G401.6 (cell line): ENCODE results near the gene ELOVL4.

Source experiments
- FAIRE-seq: peaks from 2 replicates; lab custom pipeline; 2012; peaks lifted over from hg19 to GRCh38; lab: Jason Lieb, UNC

The ELOVL4 gene

DNA sequence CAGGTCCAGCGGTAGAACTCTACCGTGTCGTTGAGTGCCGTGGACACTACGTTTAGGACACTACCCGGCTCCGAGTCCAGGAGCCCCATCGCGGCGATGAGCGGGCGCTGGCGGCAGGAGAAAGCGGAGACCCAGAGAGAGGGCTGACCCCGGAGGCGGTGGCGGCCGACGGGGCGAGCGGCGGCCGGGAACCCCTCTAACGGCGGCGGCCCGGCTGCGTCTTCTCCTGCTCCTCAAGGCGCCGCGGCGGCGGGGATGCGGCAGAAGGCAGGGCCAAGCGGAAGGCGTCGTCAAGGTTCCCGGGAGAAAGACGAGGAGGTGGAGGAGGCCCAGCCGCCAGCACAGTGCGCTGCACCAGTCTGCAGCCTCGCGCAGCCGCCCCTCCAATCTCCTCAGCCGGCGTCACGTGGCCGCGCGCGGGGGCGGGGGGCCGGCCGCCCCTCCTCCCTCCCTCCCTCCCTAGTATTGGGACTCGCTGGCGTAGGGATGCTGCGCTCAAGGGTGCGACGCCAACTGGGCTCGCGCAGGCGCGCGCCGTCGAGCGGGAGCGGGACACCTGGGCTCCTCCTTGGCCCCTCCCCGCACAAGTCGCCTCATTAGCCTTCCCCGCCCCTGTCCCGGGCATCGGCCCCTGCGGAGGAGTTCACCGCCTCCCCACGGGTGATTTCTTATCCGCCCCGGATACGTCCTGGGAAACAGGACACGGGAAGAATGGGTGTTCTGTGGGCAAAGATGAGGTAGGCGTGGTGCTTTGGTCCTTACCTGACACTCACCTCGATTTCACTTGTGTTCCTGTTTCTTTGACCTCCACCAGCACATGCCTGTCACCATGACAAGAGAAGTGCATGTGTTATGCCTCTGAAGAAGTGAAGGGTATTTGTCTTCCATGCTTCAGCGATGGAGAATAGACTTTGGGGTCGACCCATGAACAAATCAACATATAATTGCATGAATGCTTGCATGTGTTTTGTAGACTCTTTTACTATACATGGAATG, at the start of gene ELOVL4:
ELOVL4 (minus strand) TSS at position 363 of the 996 bp plus-strand sequence; CDS start at position 89, 274 bp downstream.
- FAIRE-seq: no peak

DNA sequence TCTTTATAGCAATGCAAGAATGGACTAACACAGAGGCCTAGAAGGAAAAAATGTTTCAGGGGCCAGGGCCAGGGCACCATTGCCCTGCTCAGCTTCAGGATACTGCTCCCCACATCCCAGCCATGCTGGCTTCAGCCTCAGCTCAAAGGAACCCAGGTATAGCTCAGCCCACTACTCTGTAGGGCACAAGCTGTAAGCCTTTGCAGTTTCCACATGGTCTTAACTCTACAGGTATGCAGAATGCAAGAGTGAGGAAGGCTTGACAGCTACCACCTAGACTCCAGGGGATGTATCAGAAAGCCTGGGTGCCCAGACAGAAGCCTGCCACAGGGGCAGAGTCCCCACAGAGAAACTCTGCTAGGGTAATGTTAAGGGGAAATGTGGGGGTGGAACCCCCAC, 46.6 kb upstream of the ELOVL4 start:
- FAIRE-seq: no peak

GRCh38 chr6:79993012-79993910, 45.9 kb upstream of the ELOVL4 start:
- FAIRE-seq: no peak

- FAIRE-seq: no peak
These were observed 42.3 kb upstream of the ELOVL4 start for GRCh38 chr6:79989641-79990040.

GRCh38 chr6:79985128-79985527, 37.8 kb upstream of the ELOVL4 start:
- FAIRE-seq: no peak

- no peak for FAIRE-seq
These were observed 36.9 kb upstream of the ELOVL4 start for GRCh38 chr6:79984261-79984660.

DNA sequence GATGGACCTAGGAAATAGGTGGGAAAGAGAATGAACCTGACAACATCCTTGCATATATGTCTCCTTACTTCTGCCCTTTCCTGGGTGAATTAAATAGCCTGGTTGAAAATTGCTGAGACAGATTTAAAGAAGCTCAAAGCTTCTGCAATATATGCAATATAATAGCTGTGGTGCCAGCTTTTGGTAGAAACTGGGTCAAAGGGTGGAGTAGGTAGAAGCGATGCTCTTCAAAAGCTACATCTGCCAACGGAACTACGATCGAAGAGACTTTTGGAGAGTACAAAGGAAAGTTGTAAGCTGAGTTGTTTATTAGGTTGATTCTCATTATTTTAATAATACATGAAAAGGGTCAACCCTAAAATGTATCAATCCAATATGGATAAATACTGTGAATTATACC, 34.3 kb upstream of the ELOVL4 start:
- no peak for FAIRE-seq

DNA sequence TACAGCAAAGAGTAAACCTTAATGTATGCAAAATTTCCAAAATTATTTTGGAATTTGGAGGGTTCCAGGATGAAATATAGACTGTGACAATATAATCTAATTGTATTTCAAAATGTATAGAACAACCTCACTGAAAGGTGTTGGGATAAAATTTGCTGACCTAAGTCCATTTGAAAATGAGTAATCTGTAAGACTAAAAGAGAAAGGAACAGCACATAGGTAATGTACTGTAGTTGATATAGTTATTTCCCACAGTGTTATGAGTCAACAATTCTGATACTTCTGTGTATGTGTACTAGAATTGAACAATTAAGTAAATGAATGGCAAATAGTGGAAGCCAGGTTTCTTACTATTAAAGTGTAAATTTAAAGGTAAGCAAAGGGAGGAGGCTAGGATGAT, 23.8 kb upstream of the ELOVL4 start:
- FAIRE-seq: no peak

DNA sequence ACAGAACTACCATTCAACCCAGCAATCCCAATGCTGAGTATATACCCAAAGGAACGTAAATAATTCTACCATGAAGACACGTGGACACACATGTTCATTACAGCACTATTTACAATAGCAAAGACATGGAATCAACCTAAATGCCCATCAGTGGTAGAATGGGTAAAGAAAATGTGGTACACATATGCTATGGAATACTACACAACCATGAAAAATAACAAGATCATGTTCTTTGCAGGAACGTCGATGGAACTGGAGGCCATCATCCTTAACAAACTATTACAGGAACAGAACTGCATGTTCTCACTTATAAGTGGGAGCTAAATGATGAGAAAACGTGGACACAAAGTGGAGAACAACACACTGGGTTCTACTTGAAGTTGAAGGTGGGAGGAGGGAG, 22.4 kb upstream of the ELOVL4 start:
- no peak for FAIRE-seq

GRCh38 chr6:79967178-79967577, 19.8 kb upstream of the ELOVL4 start:
- FAIRE-seq: no peak

DNA sequence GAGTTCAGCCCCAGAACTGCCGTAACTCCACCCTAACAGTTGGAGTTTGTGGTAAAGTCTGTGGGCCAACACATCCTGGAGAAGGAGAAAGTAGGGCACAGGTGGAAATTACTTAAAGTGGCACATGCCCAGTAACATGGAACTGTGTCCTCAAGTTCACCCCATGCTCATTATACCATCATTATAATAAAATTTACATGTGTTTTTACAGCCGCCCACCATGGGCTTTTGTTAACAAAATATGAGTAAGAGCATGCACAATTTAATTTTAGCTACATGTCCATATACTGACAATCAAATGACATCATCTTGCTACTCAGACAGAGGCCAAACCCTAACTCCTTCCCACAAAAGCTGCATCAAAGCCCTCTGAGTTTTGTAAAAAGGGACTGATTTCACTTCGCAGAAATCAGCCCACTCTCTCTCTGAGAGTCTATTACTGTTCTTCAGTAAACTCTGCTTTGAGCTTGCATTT, 17.3 kb upstream of the ELOVL4 start:
- FAIRE-seq: no peak

DNA sequence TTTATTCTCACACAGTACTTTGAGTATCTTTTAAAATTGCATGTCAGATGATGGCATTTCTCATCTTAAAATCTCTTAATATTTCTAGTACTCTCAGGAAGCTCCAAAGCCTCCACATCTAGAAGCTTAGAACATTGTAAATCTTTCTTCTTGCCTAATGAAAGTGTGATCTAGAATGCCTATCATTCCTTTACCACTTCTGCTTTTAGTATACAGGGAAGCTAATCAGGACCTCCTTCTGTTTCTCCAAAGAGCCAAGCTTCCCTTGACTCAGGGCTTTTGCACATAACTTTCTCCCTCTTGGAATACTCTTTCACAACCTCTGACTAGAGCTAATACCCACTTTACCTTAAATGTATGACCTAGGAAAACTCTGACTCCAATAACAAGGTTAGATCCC, 7.5 kb upstream of the ELOVL4 start:
- FAIRE-seq: no peak

- FAIRE-seq: peak; percentile 90
These were observed 1.9 kb upstream of the ELOVL4 start for GRCh38 chr6:79949233-79949632.

DNA sequence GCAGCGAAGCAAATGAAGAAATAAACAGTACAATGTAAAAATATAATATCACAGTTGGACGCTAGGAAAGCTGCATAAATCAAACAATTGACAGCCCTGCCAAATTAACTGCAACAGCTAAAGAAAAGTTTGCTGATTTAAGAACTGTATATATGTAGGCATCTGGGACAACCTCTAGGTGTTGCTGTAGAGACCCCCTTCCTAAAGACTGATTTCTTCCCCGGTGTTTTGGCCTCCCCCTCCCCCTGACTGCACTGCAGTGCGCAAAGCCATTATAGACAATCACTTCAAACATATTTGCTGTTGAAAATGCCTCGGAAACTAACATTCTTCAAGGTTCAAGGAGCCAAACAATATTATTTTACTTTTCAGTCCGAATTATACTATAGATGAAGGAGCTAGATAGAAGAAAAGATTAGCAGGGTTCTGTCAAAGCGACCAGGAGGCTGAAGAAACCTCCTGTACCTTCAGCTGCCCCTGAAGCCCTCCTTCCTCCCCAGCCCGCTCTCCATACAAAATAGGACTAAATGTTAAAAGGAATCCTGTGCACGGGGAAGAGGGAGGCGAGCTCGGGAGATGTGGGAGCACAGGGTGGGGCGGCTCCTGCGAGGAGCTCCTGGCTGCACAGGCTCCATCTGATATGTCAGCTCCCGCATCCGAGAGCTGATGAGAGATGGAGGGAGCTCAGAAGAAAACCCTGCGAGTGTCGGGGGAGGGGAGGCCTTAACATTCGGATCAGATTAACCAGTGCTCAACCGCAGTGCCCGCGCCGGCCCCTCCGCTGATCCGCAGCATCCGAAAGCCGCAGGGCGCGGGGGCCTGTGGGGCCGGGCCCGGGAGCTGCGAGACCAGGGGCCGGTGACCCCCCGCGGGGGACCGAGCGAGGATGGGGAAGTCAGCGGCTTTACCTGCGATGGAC, 822 bp downstream of the ELOVL4 start:
- FAIRE-seq: peak; percentile 65

DNA sequence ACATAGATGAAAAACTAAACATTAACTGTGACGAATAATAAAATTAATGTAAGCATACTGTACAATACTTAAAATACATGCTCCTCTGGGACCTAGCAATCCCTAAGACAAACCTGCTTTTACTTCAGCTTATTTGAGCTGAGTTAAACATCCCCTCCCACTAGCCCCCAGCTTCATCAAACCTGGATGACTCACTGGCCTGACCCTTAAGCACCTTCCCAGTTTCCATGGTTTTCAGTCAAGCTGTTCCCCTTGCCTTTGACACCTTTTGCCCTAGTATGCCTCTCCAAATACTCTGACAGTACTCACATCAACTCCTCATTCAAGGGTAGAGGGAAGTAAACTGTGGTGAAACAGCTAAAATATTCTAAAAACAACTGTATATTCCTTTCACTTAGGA, 4.2 kb downstream of the ELOVL4 start:
- FAIRE-seq: no peak

- no peak for FAIRE-seq
These were observed 5.7 kb downstream of the ELOVL4 start for GRCh38 chr6:79941489-79942151.

GRCh38 chr6:79928478-79928998, 18.8 kb downstream of the ELOVL4 start:
- FAIRE-seq: no peak

GRCh38 chr6:79927758-79928157, 19.6 kb downstream of the ELOVL4 start:
- FAIRE-seq: no peak

GRCh38 chr6:79923270-79923669, 24.1 kb downstream of the ELOVL4 start:
- FAIRE-seq: no peak

- FAIRE-seq: no peak
These were observed 25.3 kb downstream of the ELOVL4 start for GRCh38 chr6:79922018-79922417.

- no peak for FAIRE-seq
These were observed 34.0 kb downstream of the ELOVL4 start for GRCh38 chr6:79913369-79913768.
